ENCODE results near the gene FA2H. TPM values are rescaled to one million over a fixed set of nuclear protein-coding genes. Genes with fewer than 3 reads are reported as not detected.

FA2H gene
- total RNA-seq, 1 donor from 2014 or later: not detected

DNA sequence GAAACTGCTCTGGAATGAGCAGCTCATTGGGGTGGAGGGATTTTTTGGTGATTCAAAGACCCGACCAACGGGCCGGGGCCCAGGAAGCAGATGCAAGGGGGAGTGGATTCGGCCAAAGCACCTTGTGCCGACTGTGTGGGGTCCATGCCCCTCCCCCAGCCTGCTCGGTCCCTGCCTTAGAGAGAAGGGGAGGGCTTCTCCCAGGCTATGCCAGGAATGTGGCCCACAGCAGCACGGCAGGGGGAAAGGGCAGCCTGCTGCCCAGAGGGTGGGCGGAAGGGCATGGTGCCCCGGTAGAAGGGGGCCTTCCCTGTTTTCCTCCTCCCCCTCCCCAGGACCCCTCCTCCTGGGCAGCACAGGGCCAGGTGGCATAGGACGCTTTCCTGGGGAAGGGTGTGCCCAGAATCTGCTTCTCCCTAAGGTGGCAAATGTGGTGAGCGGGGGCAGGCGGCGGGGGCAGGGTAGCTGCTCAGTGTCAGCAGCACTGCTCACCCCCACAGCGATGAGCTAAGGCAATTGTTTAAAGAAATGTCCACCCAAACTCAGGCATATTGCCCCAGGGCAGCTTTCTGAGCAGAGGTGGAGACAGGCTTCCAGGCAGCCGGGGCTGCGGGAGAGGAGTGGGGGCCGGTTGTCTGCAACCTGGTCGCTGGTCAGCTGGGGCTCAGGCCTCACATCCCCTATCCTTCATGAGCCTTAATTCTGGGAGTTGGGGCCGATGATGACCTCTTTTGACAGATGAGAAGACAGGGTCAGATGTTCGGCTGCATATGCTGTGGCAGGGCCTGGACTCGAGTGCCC, 40.1 kb downstream of the FA2H start:
- Mint-ChIP-seq H3K4me3 (ENCODE audit: unreplicated experiment) (peak overlapping the region; percentile 28), H3K27me3 (ENCODE audit: unreplicated experiment) (peaks cover 1% of the 10 kb centered on the region), H3K9me3 (ENCODE audit: unreplicated experiment) (no peaks in the 10 kb centered on the region), H3K4me1 (ENCODE audit: unreplicated experiment) (peaks cover 13% of the 10 kb centered on the region), H3K36me3 (ENCODE audit: low read depth, unreplicated experiment) (no peaks in the 10 kb centered on the region), H3K27ac (ENCODE audit: unreplicated experiment) (no peak overlapping the region)
- TF ChIP-seq, protein P1, sequence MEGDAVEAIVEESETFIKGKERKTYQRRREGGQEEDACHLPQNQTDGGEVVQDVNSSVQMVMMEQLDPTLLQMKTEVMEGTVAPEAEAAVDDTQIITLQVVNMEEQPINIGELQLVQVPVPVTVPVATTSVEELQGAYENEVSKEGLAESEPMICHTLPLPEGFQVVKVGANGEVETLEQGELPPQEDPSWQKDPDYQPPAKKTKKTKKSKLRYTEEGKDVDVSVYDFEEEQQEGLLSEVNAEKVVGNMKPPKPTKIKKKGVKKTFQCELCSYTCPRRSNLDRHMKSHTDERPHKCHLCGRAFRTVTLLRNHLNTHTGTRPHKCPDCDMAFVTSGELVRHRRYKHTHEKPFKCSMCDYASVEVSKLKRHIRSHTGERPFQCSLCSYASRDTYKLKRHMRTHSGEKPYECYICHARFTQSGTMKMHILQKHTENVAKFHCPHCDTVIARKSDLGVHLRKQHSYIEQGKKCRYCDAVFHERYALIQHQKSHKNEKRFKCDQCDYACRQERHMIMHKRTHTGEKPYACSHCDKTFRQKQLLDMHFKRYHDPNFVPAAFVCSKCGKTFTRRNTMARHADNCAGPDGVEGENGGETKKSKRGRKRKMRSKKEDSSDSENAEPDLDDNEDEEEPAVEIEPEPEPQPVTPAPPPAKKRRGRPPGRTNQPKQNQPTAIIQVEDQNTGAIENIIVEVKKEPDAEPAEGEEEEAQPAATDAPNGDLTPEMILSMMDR (IDR thresholded peaks at IDR 0.05; ENCODE audit: unreplicated experiment): no peak
- DNase-seq (ENCODE audit: low spot score): no peak

DNA sequence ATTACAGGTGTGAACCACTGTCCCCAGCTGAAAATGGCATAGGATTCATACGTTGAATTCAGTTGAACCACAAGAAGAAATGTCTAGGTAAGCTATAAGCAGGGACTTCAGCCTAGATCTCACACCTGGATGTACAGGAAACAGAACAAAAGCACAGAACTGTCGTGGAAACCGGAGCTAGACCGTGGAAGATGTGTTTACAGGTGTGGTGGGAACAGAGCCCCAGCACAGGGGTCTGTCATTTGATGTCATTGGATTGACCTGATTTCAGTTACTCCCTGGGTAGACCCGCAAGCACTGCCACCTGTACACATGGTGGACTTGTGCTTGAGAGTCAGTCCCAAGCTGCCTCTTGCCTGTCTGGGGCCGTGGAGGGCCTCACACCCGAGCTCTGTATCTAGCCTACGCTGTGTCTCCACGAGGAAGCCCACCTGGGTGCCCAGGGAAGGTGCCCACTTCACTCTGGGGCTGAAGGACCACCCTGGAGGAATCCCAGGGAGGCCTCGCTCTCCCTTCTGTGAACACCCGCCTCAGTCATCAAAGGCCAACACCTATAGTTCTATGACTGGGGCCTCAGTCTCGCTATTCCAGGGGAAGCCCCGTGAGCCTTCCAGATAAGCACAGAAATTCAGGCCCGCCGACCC, 41.8 kb downstream of the FA2H start:
- peaks cover 1% of the 10 kb centered on the region for H3K27me3 Mint-ChIP-seq (ENCODE audit: unreplicated experiment)
- TF ChIP-seq, protein P1 (IDR thresholded peaks at IDR 0.05; ENCODE audit: unreplicated experiment): no peak
- H3K9me3 Mint-ChIP-seq (ENCODE audit: unreplicated experiment): no peaks in the 10 kb centered on the region
- no peak for DNase-seq (ENCODE audit: low spot score)
- no peak overlapping the region for H3K27ac Mint-ChIP-seq (ENCODE audit: unreplicated experiment)
- H3K4me1 Mint-ChIP-seq (ENCODE audit: unreplicated experiment): peaks cover 13% of the 10 kb centered on the region
- no peaks in the 10 kb centered on the region for H3K36me3 Mint-ChIP-seq (ENCODE audit: low read depth, unreplicated experiment)
- no peak overlapping the region for H3K4me3 Mint-ChIP-seq (ENCODE audit: unreplicated experiment)

DNA sequence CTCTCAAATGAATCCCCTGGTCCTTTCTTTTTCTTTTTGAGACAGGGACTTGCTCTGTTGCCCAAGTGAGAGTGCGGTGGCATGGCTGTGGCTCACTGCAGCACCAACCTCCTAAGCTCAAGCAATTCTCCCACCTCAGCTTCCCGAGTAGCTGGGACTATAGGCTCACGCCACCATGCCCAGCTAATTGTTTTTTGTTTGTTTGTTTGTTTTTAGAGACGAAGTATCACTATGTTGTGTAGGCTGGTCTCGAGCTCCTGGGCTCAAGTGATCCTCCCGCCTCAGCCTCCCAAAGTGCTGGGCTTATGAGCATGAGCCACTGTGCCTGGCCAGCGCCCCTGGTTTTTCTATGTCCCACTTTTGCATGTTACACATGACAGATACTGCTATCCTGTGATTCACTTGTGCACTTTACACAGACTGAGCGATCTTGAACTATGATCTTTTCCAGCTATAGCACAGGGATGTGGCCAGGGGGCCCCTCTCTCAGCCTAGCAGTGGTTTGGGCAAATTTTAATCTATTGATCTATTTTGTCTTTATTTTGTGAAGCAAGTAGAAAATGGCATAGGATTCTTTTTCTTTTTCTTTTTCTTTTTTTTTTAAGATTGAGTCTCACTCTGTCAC, 42.7 kb downstream of the FA2H start:
- TF ChIP-seq, protein P1 (IDR thresholded peaks at IDR 0.05; ENCODE audit: unreplicated experiment): no peak
- no peaks in the 10 kb centered on the region for H3K36me3 Mint-ChIP-seq (ENCODE audit: low read depth, unreplicated experiment)
- H3K27ac Mint-ChIP-seq (ENCODE audit: unreplicated experiment): no peak overlapping the region
- no peak overlapping the region for H3K4me3 Mint-ChIP-seq (ENCODE audit: unreplicated experiment)
- H3K9me3 Mint-ChIP-seq (ENCODE audit: unreplicated experiment): no peaks in the 10 kb centered on the region
- H3K4me1 Mint-ChIP-seq (ENCODE audit: unreplicated experiment): peaks cover 12% of the 10 kb centered on the region
- peaks cover 4% of the 10 kb centered on the region for H3K27me3 Mint-ChIP-seq (ENCODE audit: unreplicated experiment)
- no peak for DNase-seq (ENCODE audit: low spot score)

DNA sequence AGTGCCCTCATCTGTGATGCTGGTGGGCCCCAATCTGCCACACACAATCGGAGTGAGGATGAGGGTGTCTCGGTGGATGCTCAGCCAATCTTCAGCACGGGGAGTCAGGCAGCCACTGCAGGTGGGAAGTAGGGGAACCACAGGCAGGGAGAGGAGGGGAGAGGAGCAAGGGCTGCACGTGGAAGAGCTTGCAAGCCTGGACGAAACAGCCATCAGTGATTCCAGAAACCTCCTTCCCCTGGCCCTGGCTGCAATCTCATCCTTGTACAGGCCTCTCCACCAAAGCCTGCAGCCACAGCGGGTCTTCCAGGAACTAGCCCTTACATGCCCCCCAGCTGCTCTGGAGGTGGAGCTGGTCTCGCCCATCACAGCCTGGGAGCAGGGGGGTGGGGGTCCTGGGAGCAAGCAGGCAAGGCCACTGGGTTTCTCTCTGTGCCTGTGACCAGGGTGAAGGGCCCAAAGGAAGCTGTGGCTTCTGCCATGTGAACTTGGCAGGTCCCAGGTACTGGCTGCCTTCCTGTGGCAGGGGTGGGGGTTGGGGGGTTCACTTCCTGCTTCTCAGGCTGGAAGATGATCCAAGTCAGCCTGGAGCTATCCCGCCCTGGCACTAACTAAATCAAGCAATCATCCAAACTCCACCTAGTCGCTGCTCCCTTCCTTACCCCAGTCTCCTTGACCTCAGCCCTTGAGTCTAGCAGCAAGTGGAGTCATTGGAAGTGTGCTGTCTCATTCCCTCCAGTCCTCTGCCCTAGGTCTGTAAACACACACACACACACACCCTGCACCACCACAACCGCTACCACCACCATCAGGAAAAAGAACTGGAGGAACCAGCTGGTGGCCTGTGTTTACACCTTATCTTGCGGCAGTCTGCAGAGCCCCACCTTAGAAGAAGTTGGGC, 44.6 kb downstream of the FA2H start:
- DNase-seq (ENCODE audit: low spot score): no peak
- Mint-ChIP-seq H3K4me3 (ENCODE audit: unreplicated experiment) (no peak overlapping the region), H3K36me3 (ENCODE audit: low read depth, unreplicated experiment) (peaks cover 4% of the 10 kb centered on the region), H3K4me1 (ENCODE audit: unreplicated experiment) (peaks cover 5% of the 10 kb centered on the region), H3K9me3 (ENCODE audit: unreplicated experiment) (no peaks in the 10 kb centered on the region), H3K27ac (ENCODE audit: unreplicated experiment) (peak overlapping the region; percentile 48), H3K27me3 (ENCODE audit: unreplicated experiment) (peaks cover 2% of the 10 kb centered on the region)
- TF ChIP-seq, protein P1 (IDR thresholded peaks at IDR 0.05; ENCODE audit: unreplicated experiment): no peak

All from endothelial cell (in vitro differentiated cells).